ENCODE data around the gene ERGIC1.
"Not testable (repeated sequence)": the region's sequence is repeated elsewhere in the genome, so short reads cannot be mapped to it uniquely, and the experiment has no call there.

ERGIC1 gene

GRCh38 chr5:172849606-172850453 is 15.8 kb downstream of the ERGIC1 start:
- DNase-seq, result no peak

DNA sequence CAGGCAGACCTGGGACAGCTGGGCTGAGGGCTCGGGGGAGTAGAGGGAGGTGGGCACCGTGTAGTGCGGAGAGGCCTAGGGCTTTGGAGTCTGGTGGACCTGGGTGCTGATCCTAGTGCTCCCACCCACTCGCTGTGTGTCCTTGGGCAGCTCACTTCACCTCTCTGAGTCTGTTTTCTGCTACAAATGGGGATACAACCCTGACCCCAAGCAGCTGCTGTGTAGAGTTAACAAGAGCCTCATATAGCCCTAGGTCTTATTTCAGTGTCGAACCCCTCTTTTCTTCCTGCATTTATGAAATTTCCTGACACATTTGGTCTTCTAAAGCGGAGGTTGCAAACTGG is 16.4 kb downstream of the ERGIC1 start:
- DNase-seq, result no peak

GRCh38 chr5:172851254-172851653 is 17.2 kb downstream of the ERGIC1 start:
- DNase-seq, result not testable (repeated sequence)

GRCh38 chr5:172852490-172853354 is 18.7 kb downstream of the ERGIC1 start:
- DNase-seq, result no peak

- no peak for DNase-seq
These were observed 19.4 kb downstream of the ERGIC1 start for GRCh38 chr5:172853355-172853975.

DNA sequence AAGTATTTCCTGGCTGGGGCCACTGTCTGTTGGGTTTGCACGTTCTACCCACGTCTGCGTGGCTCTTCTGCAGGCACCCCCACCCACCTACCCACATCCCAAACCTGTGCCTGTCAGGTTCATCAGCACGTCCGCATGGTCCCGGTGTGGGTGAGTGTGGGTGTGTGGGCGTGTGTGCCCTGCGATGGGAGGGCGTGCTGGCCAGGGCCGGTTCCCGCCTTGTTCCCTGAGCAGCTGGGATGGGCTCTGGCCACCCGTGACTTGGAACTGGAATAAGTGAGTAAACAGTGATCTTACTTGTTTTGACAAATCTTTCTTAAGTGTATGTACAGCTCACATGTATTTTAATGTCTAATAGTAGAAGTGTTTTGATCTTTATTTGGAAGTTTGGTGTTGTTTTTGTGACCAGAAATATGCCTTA is 20.4 kb downstream of the ERGIC1 start:
- DNase-seq, result no peak

DNA sequence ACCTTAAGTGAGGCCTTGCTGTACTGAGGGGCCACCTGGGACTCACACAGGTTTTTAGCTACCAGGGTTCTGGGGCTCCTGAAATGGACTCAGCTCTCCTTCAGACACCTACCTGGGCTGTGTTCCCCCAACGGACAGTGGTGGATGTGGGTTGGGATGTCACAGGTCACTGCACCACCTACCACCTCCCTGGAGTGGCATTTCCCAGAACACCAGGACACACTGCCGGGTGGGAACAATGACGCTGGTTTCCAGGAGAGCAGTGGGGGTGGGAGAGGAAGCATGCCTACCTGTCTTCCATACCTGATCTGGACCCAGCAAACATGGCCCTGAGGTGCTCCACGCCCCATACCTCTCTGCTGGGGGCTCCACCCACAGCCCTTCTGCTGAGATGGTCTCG is 20.9 kb downstream of the ERGIC1 start:
- no peak for DNase-seq

DNA sequence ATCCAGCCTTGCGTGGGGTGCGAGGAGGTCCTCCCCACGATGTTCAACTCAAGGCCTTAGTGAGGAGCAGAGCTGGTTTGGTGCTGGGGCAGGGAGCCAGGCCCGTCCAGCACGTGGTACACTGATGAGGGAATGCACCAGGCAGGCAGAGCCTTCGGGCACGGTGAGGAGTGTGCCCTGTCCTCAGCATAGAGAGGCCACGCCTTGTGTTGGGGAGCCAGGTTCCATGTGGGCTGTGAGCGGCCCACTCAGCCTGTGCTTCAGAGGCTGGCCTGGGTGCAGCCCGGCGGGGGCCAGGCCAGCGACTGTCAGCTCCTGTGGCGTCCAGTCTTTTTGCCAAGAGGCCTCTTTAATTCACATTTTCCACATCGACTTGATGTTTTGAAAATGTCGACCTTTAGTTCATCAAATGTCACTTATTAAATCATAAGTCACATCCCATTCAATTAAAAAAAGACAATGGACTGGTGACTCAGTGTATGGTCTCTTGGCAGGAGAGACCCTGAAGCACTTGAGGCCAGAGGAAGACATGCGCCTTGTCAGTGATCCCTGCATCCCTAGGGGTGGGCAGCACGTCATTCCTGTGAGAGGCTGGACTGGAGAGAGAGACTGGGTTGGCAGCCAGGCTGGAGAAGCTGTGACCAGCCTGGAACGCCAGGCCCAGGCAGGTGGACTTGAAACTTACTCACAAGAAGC is 21.7 kb downstream of the ERGIC1 start:
- DNase-seq, result no peak

- no peak for DNase-seq
These were observed 22.3 kb downstream of the ERGIC1 start for GRCh38 chr5:172856336-172856735.

DNA sequence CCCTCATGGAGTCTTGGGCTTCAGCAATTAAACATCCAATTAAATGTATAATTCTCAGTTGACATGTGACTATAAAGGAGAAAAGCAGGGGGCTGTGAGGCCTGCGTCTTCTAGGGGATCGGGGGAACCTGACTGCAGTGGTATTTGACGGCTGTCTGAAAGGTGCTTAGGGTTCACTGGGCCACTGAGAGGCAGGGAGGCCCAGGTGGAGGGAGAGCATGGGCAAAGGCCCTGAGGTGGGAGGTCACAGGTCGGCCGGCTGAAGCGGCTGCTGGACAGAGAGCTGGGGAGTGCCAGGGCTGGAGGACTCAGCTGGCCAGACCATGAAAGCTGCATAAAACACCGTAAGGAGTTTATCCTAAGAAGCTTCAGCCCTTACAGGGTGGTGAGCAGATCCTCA is 23.9 kb downstream of the ERGIC1 start:
- DNase-seq, result no peak

DNA sequence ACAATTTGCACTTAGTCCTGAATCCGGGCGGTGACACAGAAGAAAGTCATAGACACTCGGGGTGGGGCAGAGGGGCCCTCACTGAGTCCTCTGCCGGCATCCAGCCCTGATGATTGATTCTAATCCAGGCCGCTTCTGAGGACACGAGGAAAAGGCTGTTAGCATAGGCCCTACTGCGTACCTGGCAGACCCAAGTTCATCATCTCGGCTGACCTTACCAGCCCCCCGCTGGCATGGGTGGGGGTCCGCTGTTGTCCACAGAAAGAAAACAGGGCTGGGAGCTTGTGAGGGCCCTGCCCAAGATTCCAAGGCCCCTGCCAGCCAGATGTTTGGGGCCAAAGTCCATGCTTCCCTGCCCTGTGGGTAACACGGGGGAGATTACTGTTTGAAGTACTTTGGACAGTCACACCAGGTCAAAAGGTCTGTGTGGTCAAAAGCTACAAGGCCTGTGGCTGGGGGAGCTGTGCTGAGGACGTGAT is 24.5 kb downstream of the ERGIC1 start:
- DNase-seq, result no peak

DNA sequence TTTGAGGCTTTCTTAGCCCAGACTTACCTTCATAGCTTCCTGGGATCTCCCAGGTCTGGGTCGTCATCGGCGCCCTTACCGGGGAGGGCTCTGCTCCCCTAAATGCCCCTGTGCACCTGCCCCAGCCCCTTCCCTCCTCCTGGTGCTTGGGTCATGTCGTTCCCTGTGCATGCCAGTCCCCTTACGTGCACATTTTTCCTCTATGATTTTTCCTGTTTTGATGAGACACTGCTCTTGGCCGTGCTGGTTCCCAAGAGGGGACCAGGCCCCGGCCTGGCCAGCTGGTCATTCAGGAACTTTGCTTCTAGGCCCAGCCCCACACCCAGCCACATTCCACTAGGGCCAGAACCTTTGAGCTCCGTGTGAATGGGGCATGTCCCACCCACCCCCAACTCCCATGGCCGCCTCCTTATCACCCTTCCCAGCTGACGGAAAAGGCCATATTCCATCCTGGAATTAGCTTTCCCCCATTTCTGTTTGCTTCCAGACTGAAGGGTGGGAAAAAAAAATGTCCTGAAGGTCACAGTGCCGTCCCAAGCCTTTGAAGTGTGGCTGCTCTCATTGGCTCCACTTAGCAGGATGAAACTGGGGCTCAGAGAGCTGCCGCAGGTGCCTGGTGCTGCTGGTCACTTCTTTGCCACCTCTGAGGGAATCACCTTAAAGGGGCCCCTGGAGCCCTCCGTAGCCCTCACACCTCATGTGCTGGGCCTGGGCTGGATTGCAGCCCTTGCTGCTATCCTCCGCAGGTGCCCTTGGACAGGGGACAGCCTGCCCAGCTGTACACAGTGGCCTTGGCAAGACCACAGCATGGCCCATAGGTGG is 25.1 kb downstream of the ERGIC1 start:
- no peak for DNase-seq

DNA sequence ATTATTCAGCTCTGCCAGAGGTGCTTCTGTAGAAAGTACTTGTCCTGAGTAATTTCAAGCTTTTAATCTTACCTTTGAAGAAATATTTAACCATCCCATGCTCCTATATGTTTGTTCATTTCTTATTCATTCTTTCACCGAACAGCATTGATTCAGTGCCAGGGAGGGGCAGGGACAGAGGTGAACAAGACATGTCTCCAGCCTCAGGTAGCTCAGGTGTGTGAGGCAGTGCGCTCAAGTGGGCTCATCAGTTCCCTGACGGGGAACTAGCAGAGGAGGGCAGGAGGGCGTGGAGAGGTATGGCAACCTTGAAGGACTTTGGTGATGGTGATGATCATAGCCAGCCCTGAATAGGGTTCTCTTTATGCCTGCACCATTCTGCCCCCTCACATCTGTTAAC is 25.9 kb downstream of the ERGIC1 start:
- DNase-seq, result no peak

DNA sequence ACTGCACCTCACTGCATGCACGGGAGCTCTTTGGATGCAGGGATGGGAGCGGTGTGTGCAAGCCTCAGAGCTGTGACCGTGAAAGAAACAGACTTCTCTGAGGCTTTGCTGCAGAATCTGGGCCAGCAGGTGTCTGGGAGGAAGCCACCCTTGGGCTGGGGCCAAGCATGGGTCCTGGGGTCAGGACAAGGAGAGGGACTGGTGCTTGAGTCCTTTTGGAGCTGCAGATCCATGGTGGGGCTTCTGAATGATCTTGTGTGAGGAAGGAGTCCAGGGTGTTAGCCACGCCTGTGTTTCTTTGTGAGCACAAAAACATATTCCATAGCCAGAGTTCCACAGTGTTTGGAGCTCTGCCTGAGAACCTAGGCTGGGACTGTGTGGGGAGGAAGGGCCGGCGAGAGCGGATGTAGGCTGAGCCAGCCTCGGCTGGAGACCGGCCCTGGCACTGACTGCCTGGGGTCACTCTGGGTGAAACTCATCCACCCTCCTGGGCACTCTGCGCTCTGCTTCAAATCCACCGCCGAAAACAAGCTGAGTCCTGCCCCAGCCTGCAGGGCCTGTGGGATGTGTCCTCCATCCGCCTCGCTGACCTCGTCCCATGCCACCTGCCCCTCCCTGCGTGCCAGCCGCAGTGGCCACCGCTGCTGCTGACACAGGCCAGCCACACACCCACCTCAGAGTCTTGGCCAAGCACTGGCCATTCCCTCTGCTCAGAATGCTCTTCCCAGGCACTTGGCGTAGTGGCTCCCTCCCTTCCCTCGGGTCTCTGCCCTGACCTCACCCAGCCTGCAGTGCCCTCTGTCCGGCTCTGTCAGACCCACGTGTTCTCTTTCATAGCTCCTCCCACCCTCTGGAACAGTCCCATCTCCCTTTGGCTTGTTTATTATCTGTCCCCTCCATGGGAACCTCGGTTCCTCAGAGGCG is 26.7 kb downstream of the ERGIC1 start:
- DNase-seq, result no peak

DNA sequence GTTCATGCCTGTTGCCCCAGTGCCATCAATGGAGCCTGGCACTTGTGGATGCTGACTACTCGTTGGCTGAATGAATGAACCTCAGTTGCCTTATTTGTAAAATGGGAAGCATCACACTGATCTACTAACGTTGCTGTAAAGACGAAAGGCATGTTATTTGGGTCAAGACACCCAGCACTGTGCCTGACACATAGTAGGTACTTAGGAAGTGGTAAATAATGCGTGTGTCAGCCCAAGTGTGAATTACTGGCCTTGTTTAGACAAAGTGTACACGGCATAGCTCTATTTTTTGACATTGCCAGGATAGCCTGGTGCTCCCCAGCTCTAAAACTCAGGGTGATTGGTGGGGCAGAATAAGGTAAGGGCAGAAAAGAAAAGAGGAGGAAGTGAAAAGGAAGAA is 27.4 kb downstream of the ERGIC1 start:
- DNase-seq, result no peak

DNA sequence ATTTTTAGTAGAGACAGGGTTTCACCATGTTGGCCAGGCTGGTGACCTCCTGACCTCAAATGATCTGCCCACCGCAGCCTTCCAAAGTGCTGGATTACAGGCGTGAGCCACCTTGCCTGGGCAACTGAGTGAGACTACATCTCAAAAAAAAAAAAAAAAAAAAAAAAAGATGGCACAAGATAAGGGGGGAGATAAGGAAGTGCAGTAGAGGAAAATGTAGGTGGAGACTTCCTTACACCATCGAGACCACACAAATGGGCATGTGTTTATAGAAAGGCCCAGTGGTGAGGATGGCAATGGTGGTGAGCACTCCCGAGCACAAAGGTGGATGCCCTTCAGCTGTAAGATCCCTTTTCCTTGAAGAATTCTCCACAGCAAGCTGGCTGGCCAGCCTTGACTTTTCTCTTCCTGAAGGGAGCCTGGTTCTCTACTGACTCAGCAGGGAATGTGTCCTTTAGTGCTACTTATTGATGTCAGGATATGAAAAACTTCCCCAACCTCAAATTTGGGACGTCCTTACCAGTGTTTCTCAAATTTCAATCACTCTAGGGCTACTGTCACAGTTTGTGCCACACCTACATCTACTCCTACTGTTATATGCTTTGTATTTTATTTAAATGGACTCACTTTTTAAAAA is 28.2 kb downstream of the ERGIC1 start:
- DNase-seq, result no peak

GRCh38 chr5:172864171-172864570 is 30.1 kb downstream of the ERGIC1 start:
- DNase-seq, result not testable (repeated sequence)

DNA sequence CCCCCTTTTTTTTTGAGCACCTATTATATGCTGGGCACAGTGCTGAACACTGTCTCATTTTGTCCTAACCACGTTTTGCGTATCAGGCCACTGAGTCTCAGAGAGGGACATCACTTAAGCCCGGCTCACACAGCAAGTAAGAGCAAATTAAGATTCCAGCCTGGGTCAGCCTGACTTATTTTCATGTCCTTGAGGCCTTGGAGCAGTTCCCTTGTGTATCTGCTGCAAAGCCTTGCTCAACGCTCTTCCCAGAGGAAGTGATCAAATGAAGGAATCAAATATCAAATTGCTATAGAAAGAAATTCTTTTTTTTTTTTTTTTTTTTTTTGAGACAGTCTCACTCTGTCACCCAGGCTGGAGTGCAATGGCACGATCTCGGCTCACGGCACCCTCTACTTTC is 30.7 kb downstream of the ERGIC1 start:
- DNase-seq, result no peak

GRCh38 chr5:172866378-172866777 is 32.3 kb downstream of the ERGIC1 start:
- no peak for DNase-seq
